ENCODE measurements around the gene CGB8.

Gene CGB8

DNA sequence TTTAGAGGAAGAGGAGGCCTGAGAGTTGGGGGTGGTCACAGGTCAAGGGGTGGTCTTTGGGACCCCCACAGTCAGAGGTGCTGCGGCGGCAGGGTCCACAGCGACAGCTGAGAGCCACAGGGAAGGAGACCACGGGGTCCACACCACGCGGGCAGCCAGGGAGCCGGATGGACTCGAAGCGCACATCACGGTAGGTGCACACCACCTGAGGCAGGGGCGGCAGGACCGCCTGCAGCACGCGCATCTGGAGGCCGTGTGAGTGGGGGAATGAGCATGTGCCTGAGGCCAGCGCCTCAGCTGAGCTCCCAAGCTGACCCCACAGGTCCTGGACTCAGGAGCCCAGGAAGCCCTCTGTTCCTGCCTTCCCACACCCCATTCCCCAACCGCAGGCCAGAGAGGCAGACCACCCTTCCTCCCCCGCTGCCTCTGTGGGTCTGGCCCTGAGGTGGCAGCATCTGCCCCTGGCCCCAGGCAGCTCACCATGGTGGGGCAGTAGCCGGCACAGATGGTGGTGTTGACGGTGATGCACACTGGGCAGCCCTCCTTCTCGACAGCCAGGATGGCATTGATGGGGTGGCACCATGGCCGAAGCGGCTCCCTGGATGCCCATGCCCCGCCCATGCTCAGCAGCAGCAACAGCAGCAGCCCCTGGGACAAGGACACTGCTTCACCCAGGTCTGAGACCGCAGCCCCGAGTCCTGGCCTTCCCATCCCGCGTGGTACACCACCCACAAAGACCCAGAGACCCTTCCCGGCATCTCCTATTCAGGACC, 32.7 kb downstream of the CGB8 start:
- Histone ChIP-seq H3K36me3 (peaks cover 25 to 52% (median 39%) of the 10 kb centered on the region in 3 donors), H3K27ac (no peak overlapping the region), H3K9me3 (no peaks in the 10 kb centered on the region), H3K27me3 (peaks cover 0 to 26% of the 10 kb centered on the region in 2 donors), H3K4me1 (peaks cover 0 to 28% (median 22%) of the 10 kb centered on the region in 4 donors), H3K4me3 (no peak overlapping the region)
- TF ChIP-seq CTCF (IDR thresholded peaks at IDR 0.05): no peak
- no peak for DNase-seq
- intact Hi-C loops (cut with DNase I; ENCODE audit: low total_unique reads): no loop called here

GRCh38 chr19:49014870-49015255, 34.0 kb downstream of the CGB8 start:
- no peak for DNase-seq
- peaks cover 0 to 27% (median 22%) of the 10 kb centered on the region in 4 donors for H3K4me1 ChIP-seq
- H3K27ac ChIP-seq: no peak overlapping the region
- H3K27me3 ChIP-seq: peaks cover 0 to 20% of the 10 kb centered on the region in 2 donors
- H3K9me3 ChIP-seq: no peaks in the 10 kb centered on the region
- peaks cover 36 to 66% (median 53%) of the 10 kb centered on the region in 3 donors for H3K36me3 ChIP-seq
- no peak overlapping the region for H3K4me3 ChIP-seq
- intact Hi-C loops (cut with DNase I; ENCODE audit: low total_unique reads): no loop called here
- TF ChIP-seq CTCF (IDR thresholded peaks at IDR 0.05): no peak

- peaks cover 0 to 14% of the 10 kb centered on the region in 2 donors for H3K27me3 ChIP-seq
- H3K36me3 ChIP-seq: peaks cover 42 to 72% (median 59%) of the 10 kb centered on the region in 3 donors
- no peak overlapping the region for H3K27ac ChIP-seq
- DNase-seq: no peak
- no peak overlapping the region for H3K4me3 ChIP-seq
- intact Hi-C loops (cut with DNase I; ENCODE audit: low total_unique reads): no loop called here
- peaks cover 0 to 22% (median 18%) of the 10 kb centered on the region in 4 donors for H3K4me1 ChIP-seq
- no peaks in the 10 kb centered on the region for H3K9me3 ChIP-seq
- TF ChIP-seq CTCF (IDR thresholded peaks at IDR 0.05): no peak
Measured at GRCh38 chr19:49014123-49014869, 34.6 kb downstream of the CGB8 start.

- no peaks in the 10 kb centered on the region for H3K9me3 ChIP-seq
- no peak for DNase-seq
- TF ChIP-seq CTCF (IDR thresholded peaks at IDR 0.05): no peak
- peaks cover 51 to 93% (median 81%) of the 10 kb centered on the region in 3 donors for H3K36me3 ChIP-seq
- no peak overlapping the region for H3K4me3 ChIP-seq
- no peak overlapping the region for H3K27ac ChIP-seq
- intact Hi-C loops (cut with DNase I; ENCODE audit: low total_unique reads): no loop called here
- no peaks in the 10 kb centered on the region for H3K27me3 ChIP-seq
- H3K4me1 ChIP-seq: no peaks in the 10 kb centered on the region
Measured at GRCh38 chr19:49011194-49011593, 37.7 kb downstream of the CGB8 start.

DNA sequence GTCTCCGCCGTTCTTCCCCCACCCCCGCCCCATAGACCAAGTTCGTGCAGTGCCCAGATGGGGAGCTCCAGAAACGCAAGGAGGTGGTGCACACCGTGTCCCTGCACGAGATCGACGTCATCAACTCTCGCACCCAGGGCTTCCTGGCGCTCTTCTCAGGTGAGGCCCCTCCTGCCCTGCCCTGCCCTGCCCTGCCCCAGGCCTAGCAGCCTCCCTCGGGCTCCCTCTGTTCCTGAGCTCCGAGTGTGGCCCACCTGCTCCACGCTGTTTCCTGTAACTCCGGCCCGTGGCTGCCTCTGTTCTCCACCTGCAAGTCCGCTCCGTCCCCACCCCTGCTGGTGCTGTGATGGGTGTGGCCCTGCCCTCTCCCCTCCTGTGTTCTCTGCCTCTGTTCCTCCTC, 38.5 kb downstream of the CGB8 start:
- Histone ChIP-seq H3K9me3 (no peaks in the 10 kb centered on the region), H3K27me3 (no peaks in the 10 kb centered on the region), H3K36me3 (peaks cover 58 to 93% (median 81%) of the 10 kb centered on the region in 3 donors), H3K4me3 (no peak overlapping the region), H3K27ac (no peak overlapping the region), H3K4me1 (no peaks in the 10 kb centered on the region)
- TF ChIP-seq CTCF (IDR thresholded peaks at IDR 0.05): no peak
- intact Hi-C loops (cut with DNase I; ENCODE audit: low total_unique reads): no loop called here
- DNase-seq: no peak
